Liver (tissue), 3 donors: ENCODE results near the gene ZSWIM6.

ENCODE experiments used
- CTCF ChIP-seq: fragments of 150-350 bp; IDR thresholded peaks from 2 replicates; pipeline ENCODE4 v1.5.1; 2017; ENCODE audit warnings: improper control_type of control experiment, low read depth, low read length; ENCODE audit not compliant: missing input control
- FOXA1 ChIP-seq: IDR thresholded peaks from 2 replicates; pipeline ENCODE4 v1.6.1; 2016; ENCODE audit warnings: antibody characterized with exemption
- REST ChIP-seq: IDR thresholded peaks from 2 replicates; pipeline ENCODE4 v1.6.1; 2016; ENCODE audit warnings: antibody characterized with exemption, mild to moderate bottlenecking
- RXRA ChIP-seq, 2 donors: IDR thresholded peaks; 2 replicates each; pipeline ENCODE4 v1.6.1; 2017 to 2018; ENCODE audit warnings: antibody characterized with exemption in 2 of 2, mild to moderate bottlenecking in 1 of 2
- TAF1 ChIP-seq: conservative IDR thresholded peaks from 2 replicates; pipeline ENCODE4 v1.6.1; 2016; ENCODE audit warnings: antibody characterized with exemption, mild to moderate bottlenecking
- donor health status: healthy.
- donor health status: healthy.

GRCh38 chr5:61386045-61386800, 54.2 kb downstream of the ZSWIM6 start:
- TF ChIP-seq CTCF (no peak), REST (no peak), TAF1 (no peak), FOXA1 (no peak), RXRA (IDR thresholded peaks at IDR 0.05) (no peak)
